ENCODE data around the gene VSIG10L.

The VSIG10L gene

GRCh38 chr19:51317376-51317775 lies 24.6 kb downstream of the VSIG10L start:
- Histone ChIP-seq H3K4me1 (ENCODE audit: control insufficient read depth in 2 of 2, insufficient read depth in 2 of 2, low read length in 2 of 2) (no peaks in the 10 kb centered on the region), H3K4me3 (ENCODE audit: low read length in 2 of 2) (no peak overlapping the region), H3K27me3 (ENCODE audit: control insufficient read depth in 2 of 2, insufficient read depth in 2 of 2, low read length in 2 of 2) (peaks cover 3 to 5% of the 10 kb centered on the region in 2 donors), H3K9ac (ENCODE audit: low read depth in 1 of 2, low read length in 2 of 2) (no peak overlapping the region), H3K27ac (ENCODE audit: low read depth in 2 of 2, low read length in 2 of 2) (no peak overlapping the region), H3K36me3 (ENCODE audit: control insufficient read depth in 2 of 2, insufficient read depth in 2 of 2, low read length in 2 of 2) (no peaks in the 10 kb centered on the region), H3K9me3 (ENCODE audit: control insufficient read depth in 2 of 2, low read length in 2 of 2) (no peaks in the 10 kb centered on the region)

- H3K9me3 ChIP-seq (ENCODE audit: control insufficient read depth in 2 of 2, low read length in 2 of 2) = no peaks in the 10 kb centered on the region
- H3K27ac ChIP-seq (ENCODE audit: low read depth in 2 of 2, low read length in 2 of 2) = no peak overlapping the region
- no peaks in the 10 kb centered on the region for H3K4me1 ChIP-seq (ENCODE audit: control insufficient read depth in 2 of 2, insufficient read depth in 2 of 2, low read length in 2 of 2)
- H3K4me3 ChIP-seq (ENCODE audit: low read length in 2 of 2) = no peak overlapping the region
- no peaks in the 10 kb centered on the region for H3K36me3 ChIP-seq (ENCODE audit: control insufficient read depth in 2 of 2, insufficient read depth in 2 of 2, low read length in 2 of 2)
- peaks cover 3 to 5% of the 10 kb centered on the region in 2 donors for H3K27me3 ChIP-seq (ENCODE audit: control insufficient read depth in 2 of 2, insufficient read depth in 2 of 2, low read length in 2 of 2)
- H3K9ac ChIP-seq (ENCODE audit: low read depth in 1 of 2, low read length in 2 of 2) = no peak overlapping the region
Observed at GRCh38 chr19:51316688-51317087, 25.3 kb downstream of the VSIG10L start.

GRCh38 chr19:51311351-51312257 lies 30.3 kb downstream of the VSIG10L start, which contains the start of gene IGLON5:
Gene IGLON5, plus strand, starts transcription at chr19:51311644. Its CDS starts 204 bp downstream, at chr19:51311848.
- no peaks in the 10 kb centered on the region for H3K4me1 ChIP-seq (ENCODE audit: control insufficient read depth in 2 of 2, insufficient read depth in 2 of 2, low read length in 2 of 2)
- H3K9ac ChIP-seq (ENCODE audit: low read depth in 1 of 2, low read length in 2 of 2) = no peak within 1 kb of the TSS

GRCh38 chr19:51305479-51305878 lies 36.5 kb downstream of the VSIG10L start:
- Histone ChIP-seq H3K27me3 (ENCODE audit: control insufficient read depth in 2 of 2, insufficient read depth in 2 of 2, low read length in 2 of 2) (peaks cover 0 to 2% of the 10 kb centered on the region in 2 donors), H3K4me3 (ENCODE audit: low read length in 2 of 2) (no peak overlapping the region), H3K9me3 (ENCODE audit: control insufficient read depth in 2 of 2, low read length in 2 of 2) (peaks cover 3 to 6% of the 10 kb centered on the region in 2 donors), H3K9ac (ENCODE audit: low read depth in 1 of 2, low read length in 2 of 2) (no peak overlapping the region), H3K4me1 (ENCODE audit: control insufficient read depth in 2 of 2, insufficient read depth in 2 of 2, low read length in 2 of 2) (no peaks in the 10 kb centered on the region), H3K36me3 (ENCODE audit: control insufficient read depth in 2 of 2, insufficient read depth in 2 of 2, low read length in 2 of 2) (no peaks in the 10 kb centered on the region), H3K27ac (ENCODE audit: low read depth in 2 of 2, low read length in 2 of 2) (no peak overlapping the region)

More at GRCh38 chr19:51311351-51312257, 30.3 kb downstream of the VSIG10L start, which contains the start of gene IGLON5:
- H3K27ac ChIP-seq (ENCODE audit: low read depth in 2 of 2, low read length in 2 of 2) = no peak within 1 kb of the TSS
- no peaks in the 10 kb centered on the region for H3K36me3 ChIP-seq (ENCODE audit: control insufficient read depth in 2 of 2, insufficient read depth in 2 of 2, low read length in 2 of 2)
- H3K9me3 ChIP-seq (ENCODE audit: control insufficient read depth in 2 of 2, low read length in 2 of 2) = peaks cover 0 to 2% of the 10 kb centered on the region in 2 donors
- peaks cover 5% of the 10 kb centered on the region in 2 donors for H3K27me3 ChIP-seq (ENCODE audit: control insufficient read depth in 2 of 2, insufficient read depth in 2 of 2, low read length in 2 of 2)
- no peak within 1 kb of the TSS for H3K4me3 ChIP-seq (ENCODE audit: low read length in 2 of 2)

- H3K4me3 ChIP-seq (ENCODE audit: low read length in 2 of 2) = no peak overlapping the region
- peaks cover 2 to 3% of the 10 kb centered on the region in 2 donors for H3K9me3 ChIP-seq (ENCODE audit: control insufficient read depth in 2 of 2, low read length in 2 of 2)
- H3K4me1 ChIP-seq (ENCODE audit: control insufficient read depth in 2 of 2, insufficient read depth in 2 of 2, low read length in 2 of 2) = no peaks in the 10 kb centered on the region
- no peak overlapping the region for H3K27ac ChIP-seq (ENCODE audit: low read depth in 2 of 2, low read length in 2 of 2)
- no peaks in the 10 kb centered on the region for H3K36me3 ChIP-seq (ENCODE audit: control insufficient read depth in 2 of 2, insufficient read depth in 2 of 2, low read length in 2 of 2)
- H3K27me3 ChIP-seq (ENCODE audit: control insufficient read depth in 2 of 2, insufficient read depth in 2 of 2, low read length in 2 of 2) = no peaks in the 10 kb centered on the region
- H3K9ac ChIP-seq (ENCODE audit: low read depth in 1 of 2, low read length in 2 of 2) = no peak overlapping the region
Observed at GRCh38 chr19:51301266-51301665, 40.7 kb downstream of the VSIG10L start.

- no peaks in the 10 kb centered on the region for H3K36me3 ChIP-seq (ENCODE audit: control insufficient read depth in 2 of 2, insufficient read depth in 2 of 2, low read length in 2 of 2)
- H3K27me3 ChIP-seq (ENCODE audit: control insufficient read depth in 2 of 2, insufficient read depth in 2 of 2, low read length in 2 of 2) = no peaks in the 10 kb centered on the region
- no peak overlapping the region for H3K27ac ChIP-seq (ENCODE audit: low read depth in 2 of 2, low read length in 2 of 2)
- no peak overlapping the region for H3K4me3 ChIP-seq (ENCODE audit: low read length in 2 of 2)
- H3K9ac ChIP-seq (ENCODE audit: low read depth in 1 of 2, low read length in 2 of 2) = no peak overlapping the region
- H3K9me3 ChIP-seq (ENCODE audit: control insufficient read depth in 2 of 2, low read length in 2 of 2) = no peaks in the 10 kb centered on the region
- H3K4me1 ChIP-seq (ENCODE audit: control insufficient read depth in 2 of 2, insufficient read depth in 2 of 2, low read length in 2 of 2) = no peaks in the 10 kb centered on the region
Observed at GRCh38 chr19:51297406-51297805, 44.5 kb downstream of the VSIG10L start.

- Histone ChIP-seq H3K27me3 (ENCODE audit: control insufficient read depth in 2 of 2, insufficient read depth in 2 of 2, low read length in 2 of 2) (no peaks in the 10 kb centered on the region), H3K9me3 (ENCODE audit: control insufficient read depth in 2 of 2, low read length in 2 of 2) (no peaks in the 10 kb centered on the region), H3K4me3 (ENCODE audit: low read length in 2 of 2) (no peak overlapping the region), H3K27ac (ENCODE audit: low read depth in 2 of 2, low read length in 2 of 2) (no peak overlapping the region), H3K9ac (ENCODE audit: low read depth in 1 of 2, low read length in 2 of 2) (no peak overlapping the region), H3K4me1 (ENCODE audit: control insufficient read depth in 2 of 2, insufficient read depth in 2 of 2, low read length in 2 of 2) (no peaks in the 10 kb centered on the region), H3K36me3 (ENCODE audit: control insufficient read depth in 2 of 2, insufficient read depth in 2 of 2, low read length in 2 of 2) (no peaks in the 10 kb centered on the region)
Observed at GRCh38 chr19:51296336-51297093, 45.4 kb downstream of the VSIG10L start.

- Histone ChIP-seq H3K4me1 (ENCODE audit: control insufficient read depth in 2 of 2, insufficient read depth in 2 of 2, low read length in 2 of 2) (no peaks in the 10 kb centered on the region), H3K9me3 (ENCODE audit: control insufficient read depth in 2 of 2, low read length in 2 of 2) (no peaks in the 10 kb centered on the region), H3K27me3 (ENCODE audit: control insufficient read depth in 2 of 2, insufficient read depth in 2 of 2, low read length in 2 of 2) (no peaks in the 10 kb centered on the region), H3K36me3 (ENCODE audit: control insufficient read depth in 2 of 2, insufficient read depth in 2 of 2, low read length in 2 of 2) (no peaks in the 10 kb centered on the region), H3K4me3 (ENCODE audit: low read length in 2 of 2) (no peak overlapping the region), H3K27ac (ENCODE audit: low read depth in 2 of 2, low read length in 2 of 2) (no peak overlapping the region), H3K9ac (ENCODE audit: low read depth in 1 of 2, low read length in 2 of 2) (no peak overlapping the region)
Observed at GRCh38 chr19:51295382-51296126, 46.4 kb downstream of the VSIG10L start.

- Histone ChIP-seq H3K9ac (ENCODE audit: low read depth in 1 of 2, low read length in 2 of 2) (no peak overlapping the region), H3K27ac (ENCODE audit: low read depth in 2 of 2, low read length in 2 of 2) (no peak overlapping the region), H3K4me1 (ENCODE audit: control insufficient read depth in 2 of 2, insufficient read depth in 2 of 2, low read length in 2 of 2) (no peaks in the 10 kb centered on the region), H3K9me3 (ENCODE audit: control insufficient read depth in 2 of 2, low read length in 2 of 2) (no peaks in the 10 kb centered on the region), H3K4me3 (ENCODE audit: low read length in 2 of 2) (no peak overlapping the region), H3K27me3 (ENCODE audit: control insufficient read depth in 2 of 2, insufficient read depth in 2 of 2, low read length in 2 of 2) (no peaks in the 10 kb centered on the region), H3K36me3 (ENCODE audit: control insufficient read depth in 2 of 2, insufficient read depth in 2 of 2, low read length in 2 of 2) (no peaks in the 10 kb centered on the region)
Observed at GRCh38 chr19:51294977-51295375, 47.0 kb downstream of the VSIG10L start.

Measured in mucosa of rectum (tissue), 2 donors.